GM19035 (cell line): ENCODE measurements around the gene MRC2.

ENCODE experiments used
- ATAC-seq: cut with Tn5 transposase; IDR thresholded peaks from one replicate; pipeline ENCODE4 v1.9.1; 2021; ENCODE audit not compliant: unreplicated experiment

The MRC2 gene

GRCh38 chr17:62631936-62632924 lies 4.8 kb downstream of the MRC2 start:
- ATAC-seq, result no peak

- ATAC-seq, result no peak
Measured at GRCh38 chr17:62637809-62638208, 10.3 kb downstream of the MRC2 start.

DNA sequence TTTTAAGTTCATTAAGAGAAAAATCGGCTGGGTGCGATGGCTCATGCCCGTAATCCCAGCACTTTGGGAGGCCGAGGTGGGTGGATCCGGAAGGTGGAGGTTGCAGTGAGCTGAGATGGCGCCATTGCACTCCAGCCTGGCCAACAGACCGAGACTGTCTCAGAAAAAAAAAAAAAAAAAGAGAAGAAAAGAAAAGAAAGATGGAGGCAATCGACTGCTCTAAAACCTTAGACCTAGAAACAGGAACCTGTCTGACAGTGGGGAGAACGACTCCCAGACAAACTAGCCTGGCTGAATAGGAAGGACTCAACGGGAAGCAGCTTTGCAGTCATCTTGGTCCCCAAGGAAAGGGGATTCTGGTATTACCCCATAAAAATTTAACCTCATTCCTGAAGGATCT lies 13.7 kb downstream of the MRC2 start:
- ATAC-seq, result no peak

DNA sequence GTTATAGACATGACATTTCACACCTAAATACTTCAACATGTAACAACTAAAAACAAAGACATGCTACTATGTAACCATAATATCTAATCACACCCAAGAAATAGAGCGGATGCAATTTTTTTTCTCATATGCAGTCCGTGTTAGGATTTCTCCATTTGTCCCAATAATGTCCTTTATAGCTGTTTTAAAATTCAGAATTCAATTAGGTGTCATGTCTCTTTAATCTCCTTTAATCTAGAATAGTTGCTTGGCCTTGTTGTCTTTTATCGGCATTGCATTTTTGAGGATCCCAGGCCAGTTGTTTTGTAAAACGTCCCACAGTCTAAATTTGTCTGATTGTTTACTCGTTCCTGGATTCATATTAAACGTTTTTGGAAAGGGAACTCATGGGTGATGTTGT lies 14.5 kb downstream of the MRC2 start:
- no peak for ATAC-seq

- no peak for ATAC-seq
Measured at GRCh38 chr17:62643496-62643895, 16.0 kb downstream of the MRC2 start.

- ATAC-seq, result no peak
Measured at GRCh38 chr17:62644487-62645173, 17.2 kb downstream of the MRC2 start.

GRCh38 chr17:62648251-62648955 lies 20.9 kb downstream of the MRC2 start:
- ATAC-seq, result no peak

DNA sequence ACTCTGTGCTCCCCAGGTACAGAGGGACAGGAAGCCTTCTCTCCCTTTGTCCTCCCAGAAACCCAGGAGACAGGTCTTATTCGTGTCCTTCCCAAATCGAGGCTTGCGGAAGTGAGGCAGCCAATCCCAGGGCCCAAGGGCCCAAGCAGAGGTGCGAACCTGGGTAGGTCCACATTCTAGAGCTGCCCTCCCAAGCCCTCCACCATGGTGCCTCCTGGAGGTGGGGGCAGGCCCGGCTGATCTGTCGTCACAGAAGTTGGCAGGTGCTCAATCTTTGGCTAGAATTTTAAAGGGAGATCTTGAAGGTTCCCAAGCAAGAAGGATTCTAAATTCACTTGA lies 21.5 kb downstream of the MRC2 start:
- ATAC-seq, result no peak

DNA sequence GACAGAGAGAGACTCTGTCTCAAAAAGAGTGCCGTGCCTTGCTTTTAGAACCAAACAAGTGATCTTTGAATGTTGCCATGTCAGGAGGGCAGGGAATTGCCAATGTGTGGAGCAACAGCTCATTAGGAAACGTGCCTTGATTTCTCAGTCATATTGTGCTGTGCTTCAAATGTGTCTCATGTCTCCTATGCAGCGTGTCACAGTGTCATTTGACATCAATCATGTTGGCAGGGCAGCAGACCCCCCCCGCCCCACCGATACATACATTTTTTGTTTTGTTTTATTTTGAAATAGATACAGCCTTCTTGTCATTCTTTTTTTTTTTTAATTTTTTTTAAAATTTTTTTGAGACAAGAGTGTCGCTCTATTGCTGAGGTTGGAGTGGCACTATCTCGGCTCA lies 22.1 kb downstream of the MRC2 start:
- no peak for ATAC-seq

GRCh38 chr17:62650587-62650986 lies 23.1 kb downstream of the MRC2 start:
- ATAC-seq, result no peak

DNA sequence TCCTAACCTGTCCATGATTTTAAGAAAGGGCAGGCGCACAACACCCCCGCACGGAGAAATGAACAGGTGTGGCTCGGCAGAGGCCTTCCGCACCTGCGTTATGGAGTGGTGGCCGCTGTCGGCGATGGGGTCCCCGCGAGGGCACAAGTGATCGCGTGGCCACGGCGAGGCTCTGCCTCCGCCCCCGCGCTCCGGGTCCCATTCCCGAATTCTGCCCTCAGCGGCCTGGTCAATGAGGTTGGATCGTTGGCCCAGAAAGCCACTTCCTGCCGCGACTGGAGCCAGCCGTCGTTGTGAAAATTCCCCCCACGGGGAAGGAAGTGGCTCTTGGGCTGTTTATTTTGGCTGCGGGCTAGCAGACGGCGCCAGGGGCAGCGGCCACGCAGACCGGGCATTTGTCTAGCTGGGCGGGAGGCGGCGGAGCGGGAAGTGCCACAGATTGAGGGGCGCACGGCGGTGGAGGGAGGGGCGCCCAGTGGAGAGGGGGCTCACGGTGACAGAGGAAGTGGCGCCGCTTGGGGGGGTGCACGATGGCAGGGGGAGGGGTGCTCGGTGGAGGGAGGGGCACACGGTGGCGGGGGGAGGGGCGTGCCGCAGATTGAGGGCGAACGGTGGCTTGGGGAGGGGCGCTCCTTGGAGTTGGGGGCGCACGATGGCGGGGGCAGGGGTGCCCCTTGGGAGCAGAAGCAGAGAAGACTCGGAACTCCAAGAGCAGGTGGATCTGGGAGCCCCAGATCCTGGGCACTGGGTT lies 25.0 kb downstream of the MRC2 start:
- no peak for ATAC-seq

DNA sequence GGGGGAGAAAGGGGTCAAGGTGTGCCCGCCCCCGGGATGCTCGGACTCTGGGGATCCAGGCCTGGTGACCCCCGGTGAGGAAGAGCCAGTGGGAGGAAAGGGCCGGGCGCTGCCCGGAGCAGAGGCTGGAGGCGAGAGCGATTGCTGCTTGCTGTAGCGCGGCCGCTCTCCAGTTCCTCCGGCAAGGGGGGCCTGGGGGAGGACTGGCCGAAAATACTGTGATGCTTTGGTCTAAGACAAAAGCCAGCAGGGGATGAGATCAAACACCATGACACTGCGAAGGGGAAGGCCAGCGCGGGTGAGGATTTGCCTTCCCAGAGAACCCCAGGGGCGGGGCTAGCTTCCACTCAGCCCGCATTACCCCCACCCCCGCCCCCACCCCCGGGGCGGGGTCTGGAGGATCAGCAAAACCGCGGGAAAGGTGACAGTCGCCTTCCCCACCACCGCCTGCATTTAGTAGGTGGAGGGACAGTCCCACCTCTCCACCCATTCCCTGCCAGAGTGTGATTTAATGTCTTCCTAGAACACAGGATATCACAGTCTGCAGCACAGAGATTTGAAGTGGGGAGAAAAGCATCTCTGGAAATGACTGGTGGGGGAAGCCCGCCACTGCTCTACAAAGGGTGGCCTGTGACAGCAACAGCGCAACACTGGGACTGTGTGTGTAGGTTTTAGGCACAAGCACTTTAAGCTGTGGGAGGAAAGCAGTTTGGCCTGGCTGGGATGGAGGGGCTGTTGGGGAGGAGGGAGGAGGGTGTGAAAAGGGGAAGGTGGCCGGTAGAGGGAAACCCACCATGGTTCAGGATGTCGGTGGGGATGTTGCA lies 25.7 kb downstream of the MRC2 start:
- ATAC-seq, result peak; percentile 90

GRCh38 chr17:62653826-62654761 lies 26.6 kb downstream of the MRC2 start:
- ATAC-seq, result no peak

GRCh38 chr17:62655656-62656055 lies 28.2 kb downstream of the MRC2 start:
- no peak for ATAC-seq

DNA sequence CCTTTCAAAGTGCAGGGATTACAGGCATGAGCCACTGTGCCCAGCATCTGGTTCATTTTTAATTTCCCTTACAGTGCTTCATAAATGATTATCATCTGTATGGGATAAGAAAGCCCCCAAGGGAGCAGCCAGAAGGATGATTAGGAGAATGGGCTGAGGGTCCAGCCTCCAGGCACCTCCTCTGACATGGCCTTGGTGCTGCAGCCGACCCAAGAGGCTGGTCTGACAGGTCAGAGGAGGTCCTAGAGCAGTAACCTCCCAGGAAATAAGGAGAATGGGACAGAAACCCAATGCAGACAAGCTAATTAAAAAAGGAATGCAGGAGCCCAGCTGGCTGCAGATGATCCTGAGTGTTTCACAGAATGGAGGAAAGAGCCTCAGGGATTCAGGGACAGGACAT lies 29.0 kb downstream of the MRC2 start:
- ATAC-seq, result no peak

DNA sequence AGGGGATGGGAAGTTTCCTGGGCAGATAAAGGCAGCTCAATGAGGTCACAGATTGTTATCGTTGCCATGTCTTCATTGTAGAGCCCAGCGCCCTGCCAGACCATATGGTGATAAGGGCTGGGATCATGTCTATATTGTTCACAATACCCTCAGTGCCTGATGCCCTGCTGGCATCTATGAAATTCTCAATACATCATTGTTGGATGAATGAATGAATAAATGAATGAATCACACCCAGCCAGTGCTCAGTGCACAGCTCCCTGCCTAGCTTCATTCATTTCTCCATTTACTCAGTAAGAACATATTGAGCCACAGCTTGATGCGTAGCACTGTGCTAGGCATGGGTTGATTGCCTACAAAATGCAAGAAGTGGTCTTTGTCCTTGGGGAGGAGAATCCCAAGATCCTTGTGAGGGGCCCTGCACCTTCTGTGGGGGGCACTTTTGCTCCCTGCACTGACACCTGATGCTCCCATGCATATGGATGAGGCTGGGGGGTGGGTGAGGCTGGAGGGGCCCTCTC lies 29.7 kb downstream of the MRC2 start:
- no peak for ATAC-seq

DNA sequence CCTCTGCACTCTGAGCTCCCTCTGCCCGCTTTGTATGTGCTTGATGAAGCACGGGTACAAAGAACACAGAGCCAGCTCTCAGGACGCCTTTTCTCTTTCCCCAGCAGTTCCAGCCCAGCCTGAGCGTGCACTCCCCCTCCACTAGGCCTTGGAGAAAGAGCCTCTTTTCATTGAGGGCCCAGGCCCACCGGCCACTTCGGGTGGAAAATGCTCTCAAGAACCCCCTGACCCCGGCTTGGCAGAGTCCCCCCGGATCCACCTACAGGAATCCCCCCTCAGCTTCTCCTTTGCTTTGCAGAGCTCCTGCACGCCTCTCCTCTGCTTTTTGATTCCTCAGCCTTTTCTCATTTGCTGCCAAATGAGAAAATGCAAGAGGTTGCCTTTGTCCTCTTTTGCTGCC lies 30.2 kb downstream of the MRC2 start:
- ATAC-seq, result no peak

- no peak for ATAC-seq
Measured at GRCh38 chr17:62658136-62658920, 30.9 kb downstream of the MRC2 start.
